Fibroblast of lung (primary cell): ENCODE data around the gene HMG20A. TPM values are rescaled to one million over a fixed set of nuclear protein-coding genes. Genes with fewer than 3 reads are reported as not detected.

ENCODE experiments used
- DNase-seq, 2 donors: peaks; one replicate each; pipeline versions ENCODE4 v3.0.0 to v3.0.0-alpha.2; 2010; ENCODE audit warnings: low read depth in 2 of 2
- H2AFZ ChIP-seq: 2 replicates; pipeline ENCODE4 v1.5.1; 2012; ENCODE audit warnings: low read length, control low read depth, inconsistent platforms
- H3K27ac ChIP-seq: 2 replicates; pipeline ENCODE4 v1.5.1; 2011; ENCODE audit warnings: low read length, control low read depth; ENCODE audit not compliant: insufficient read depth
- H3K27me3 ChIP-seq: 2 replicates; pipeline ENCODE4 v1.5.1; 2011; ENCODE audit warnings: mild to moderate bottlenecking, low read length; ENCODE audit not compliant: control insufficient read depth, insufficient read depth
- H3K36me3 ChIP-seq: 2 replicates; pipeline ENCODE4 v1.5.1; 2011; ENCODE audit warnings: low read length; ENCODE audit not compliant: control insufficient read depth, insufficient read depth
- H3K4me1 ChIP-seq: 2 replicates; pipeline ENCODE4 v1.5.1; 2011; ENCODE audit warnings: low read length; ENCODE audit not compliant: control insufficient read depth, insufficient read depth; ENCODE audit errors: extremely low read depth
- H3K4me2 ChIP-seq: 2 replicates; pipeline ENCODE4 v1.5.1; 2011; ENCODE audit warnings: low read length, control low read depth; ENCODE audit not compliant: insufficient read depth; ENCODE audit errors: extremely low read depth
- H3K4me3 ChIP-seq, 4 experiments: fragments of 200-600 bp in 1 of 4; sonication (generic) in 1 of 4; replicated peaks in 1 of 4; 2 replicates each; pipeline ENCODE4 v1.5.1; 2011 to 2016; ENCODE audit warnings: low read length in 4 of 4, low read depth in 3 of 4, mild to moderate bottlenecking in 3 of 4, control low read depth in 2 of 4, inconsistent platforms in 1 of 4, mixed read lengths in 1 of 4; ENCODE audit not compliant: insufficient read depth in 1 of 4; ENCODE audit errors: control extremely low read depth in 1 of 4
- H3K79me2 ChIP-seq: 2 replicates; pipeline ENCODE4 v1.5.1; 2012; ENCODE audit warnings: mild to moderate bottlenecking, low read length, inconsistent platforms; ENCODE audit not compliant: control insufficient read depth, insufficient read depth
- H3K9ac ChIP-seq: 2 replicates; pipeline ENCODE4 v1.5.1; 2011; ENCODE audit warnings: mild to moderate bottlenecking, low read length, control low read depth; ENCODE audit not compliant: insufficient read depth
- H3K9me3 ChIP-seq: 2 replicates; pipeline ENCODE4 v1.5.1; 2012; ENCODE audit warnings: low read depth, low read length; ENCODE audit not compliant: control insufficient read depth, insufficient read depth
- H4K20me1 ChIP-seq: 2 replicates; pipeline ENCODE4 v1.5.1; 2011; ENCODE audit warnings: low read length; ENCODE audit not compliant: control insufficient read depth, insufficient read depth; ENCODE audit errors: extremely low read depth
- CTCF ChIP-seq, 2 donors: IDR thresholded peaks in 1 of 2; conservative IDR thresholded peaks in 1 of 2; 1 replicate in 1 of 2; 2 replicates in 1 of 2; pipeline ENCODE4 v1.5.1; 2011 to 2012; ENCODE audit warnings: low read length in 2 of 2, control low read depth in 1 of 2, inconsistent platforms in 1 of 2, low read depth in 1 of 2, mild to moderate bottlenecking in 1 of 2
- EZH2 ChIP-seq: IDR thresholded peaks from 2 replicates; pipeline ENCODE4 v1.5.1; 2012; ENCODE audit warnings: low read length, control low read depth, mild to moderate bottlenecking; ENCODE audit errors: missing control alignments
- polyA plus RNA-seq, 2 donors: library from polyadenylated mRNA; depleted of rRNA in 1 of 2; stranded (reverse) in 1 of 2; unstranded in 1 of 2; fragments of >200 nt; gene quantifications; 2 replicates each; pipeline ENCODE4 v1.2.1, GENCODE V29; 2011 to 2012; ENCODE audit warnings: missing spikeins in 1 of 2
- total RNA-seq: library from RNA; depleted of rRNA; stranded (reverse); fragments of >200 nt; gene quantifications from 2 replicates; pipeline ENCODE4 v1.2.1, GENCODE V29; 2014

Gene HMG20A
- total and polyA plus RNA-seq, 2 donors (not counting 1 experiment from before 2014, with no cell fraction given): 26.3 to 38.0 TPM

DNA sequence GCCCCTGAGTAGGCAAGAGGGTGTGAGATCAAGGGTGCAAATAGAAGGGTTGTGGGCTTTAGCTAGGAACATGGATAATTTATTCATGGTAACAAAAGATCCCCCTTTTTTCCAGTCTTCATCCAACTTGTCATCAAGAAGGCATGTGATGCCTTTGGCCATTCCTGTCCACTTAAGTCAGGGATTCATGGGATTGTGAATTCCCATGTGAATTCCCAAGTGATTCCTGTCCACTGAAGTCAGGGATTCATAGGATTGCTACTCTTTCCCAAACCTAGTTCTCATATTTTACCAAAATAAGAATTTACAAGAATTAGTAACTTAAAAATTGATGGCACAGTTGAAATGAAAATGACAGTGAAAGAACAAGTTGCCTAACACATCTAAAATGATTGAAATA lies 40.8 kb downstream of the HMG20A start:
- Histone ChIP-seq H3K9me3 (no peaks in the 10 kb centered on the region), H3K4me2 (no peak overlapping the region), H2AFZ (no peak overlapping the region), H3K4me1 (peaks cover 12% of the 10 kb centered on the region), H3K27ac (no peak overlapping the region), H3K4me3 (no peak overlapping the region), H3K27me3 (no peaks in the 10 kb centered on the region), H3K36me3 (no peaks in the 10 kb centered on the region), H4K20me1 (no peaks in the 10 kb centered on the region), H3K79me2 (no peaks in the 10 kb centered on the region), H3K9ac (no peak overlapping the region)
- DNase-seq: peak in 1 of 2 donors; percentile 62
- TF ChIP-seq CTCF (conservative IDR thresholded peaks at IDR 0.05 in 1 of 2, IDR thresholded peaks at IDR 0.05 in 1 of 2; ENCODE audit: low read depth in 1 of 2, low read length in 2 of 2) (no peak), EZH2 (no peak)

GRCh38 chr15:77464129-77464865 lies 43.6 kb downstream of the HMG20A start:
- Histone ChIP-seq H3K79me2 (no peaks in the 10 kb centered on the region), H3K27ac (no peak overlapping the region), H4K20me1 (no peaks in the 10 kb centered on the region), H3K36me3 (no peaks in the 10 kb centered on the region), H3K9me3 (no peaks in the 10 kb centered on the region), H3K27me3 (no peaks in the 10 kb centered on the region), H3K4me3 (no peak overlapping the region), H2AFZ (no peak overlapping the region), H3K9ac (no peak overlapping the region), H3K4me2 (no peak overlapping the region), H3K4me1 (no peaks in the 10 kb centered on the region)
- TF ChIP-seq EZH2 (no peak), CTCF (conservative IDR thresholded peaks at IDR 0.05 in 1 of 2, IDR thresholded peaks at IDR 0.05 in 1 of 2; ENCODE audit: low read depth in 1 of 2, low read length in 2 of 2) (no peak)
- DNase-seq: no peak

DNA sequence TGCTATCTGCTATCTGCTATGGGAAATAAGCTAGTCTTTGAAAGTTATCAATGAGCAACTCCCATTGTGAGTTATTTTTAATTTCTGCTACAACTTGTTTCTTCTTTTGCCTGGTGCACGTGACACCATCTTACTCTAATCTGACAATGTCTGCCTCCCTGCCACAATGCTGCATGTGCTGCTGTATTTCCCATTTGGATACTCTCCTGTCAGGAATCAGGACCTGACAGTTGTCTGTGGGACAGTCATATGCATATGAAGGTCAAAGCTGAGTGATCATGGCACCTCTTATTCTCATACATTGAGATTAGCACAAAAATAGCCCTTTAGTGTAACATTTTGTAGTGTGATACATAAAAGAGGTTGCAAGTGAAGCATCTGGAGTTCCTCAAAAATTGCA lies 45.8 kb downstream of the HMG20A start:
- no peak for DNase-seq
- no peak overlapping the region for H2AFZ ChIP-seq
- no peaks in the 10 kb centered on the region for H3K36me3 ChIP-seq
- no peak overlapping the region for H3K4me3 ChIP-seq
- H3K79me2 ChIP-seq: no peaks in the 10 kb centered on the region
- TF ChIP-seq CTCF (conservative IDR thresholded peaks at IDR 0.05 in 1 of 2, IDR thresholded peaks at IDR 0.05 in 1 of 2; ENCODE audit: low read depth in 1 of 2, low read length in 2 of 2): no peak
- no peak for TF ChIP-seq EZH2
- H3K4me1 ChIP-seq: no peaks in the 10 kb centered on the region
- H3K27me3 ChIP-seq: no peaks in the 10 kb centered on the region
- no peak overlapping the region for H3K9ac ChIP-seq
- no peak overlapping the region for H3K27ac ChIP-seq
- H4K20me1 ChIP-seq: no peaks in the 10 kb centered on the region
- no peaks in the 10 kb centered on the region for H3K9me3 ChIP-seq
- no peak overlapping the region for H3K4me2 ChIP-seq
